Tibial nerve (tissue), 4 donors: ENCODE data around the gene OSGEP. TPM values are rescaled to one million over a fixed set of nuclear protein-coding genes. Genes with fewer than 3 reads are reported as not detected.
A peak's percentile ranks its signal among the peaks of the same experiment; 100 is the strongest.
"Not testable (repeated sequence)": the region's sequence is repeated elsewhere in the genome, so short reads cannot be mapped to it uniquely, and the experiment has no call there.

Experiments
- DNase-seq, 2 donors: peaks; one replicate each; pipeline ENCODE4 v3.0.0-alpha.2; 2019; ENCODE audit warnings: low spot score in 2 of 2
- H3K27ac ChIP-seq, 4 donors: fragments of 200-600 bp; sonication (generic) in 3 of 4; one replicate each; pipeline ENCODE4 v1.5.1; 2017 to 2019; ENCODE audit warnings: mild to moderate bottlenecking in 1 of 4
- H3K27me3 ChIP-seq, 2 donors: fragments of 200-600 bp; sonication (generic) in 1 of 2; one replicate each; pipeline versions ENCODE4 v1.5.1 to v1.6.0; 2017 to 2019
- H3K36me3 ChIP-seq, 3 donors: fragments of 200-600 bp; sonication (generic); one replicate each; pipeline ENCODE4 v1.5.1; 2018 to 2019
- H3K4me1 ChIP-seq, 4 donors: fragments of 200-600 bp; sonication (generic) in 3 of 4; one replicate each; pipeline ENCODE4 v1.5.1; 2017 to 2019
- H3K4me3 ChIP-seq, 4 donors: fragments of 200-600 bp; sonication (generic) in 3 of 4; one replicate each; pipeline ENCODE4 v1.5.1; 2017 to 2019; ENCODE audit warnings: mild to moderate bottlenecking in 1 of 4, moderate library complexity in 1 of 4
- H3K9me3 ChIP-seq, 4 donors: fragments of 200-600 bp; sonication (generic) in 3 of 4; one replicate each; pipeline ENCODE4 v1.5.1; 2017 to 2019
- CTCF ChIP-seq, 5 experiments: fragments of 200-600 bp in 3 of 5; fragments of 450-650 bp in 2 of 5; sonication (generic) in 3 of 5; IDR thresholded peaks; one replicate each; pipeline ENCODE4 v1.5.1; 2016 to 2019; ENCODE audit warnings: antibody characterized with exemption in 5 of 5, mild to moderate bottlenecking in 3 of 5, moderate library complexity in 2 of 5
- EP300 ChIP-seq, 2 donors: sonication (generic); formaldehyde crosslinking; IDR thresholded peaks; one replicate each; pipeline ENCODE4 v1.6.1; 2017; ENCODE audit warnings: antibody characterized with exemption in 2 of 2, mild to moderate bottlenecking in 1 of 2
- POLR2A ChIP-seq, 2 donors: fragments of 450-650 bp; IDR thresholded peaks; one replicate each; pipeline ENCODE4 v1.6.1; 2017; ENCODE audit warnings: antibody characterized with exemption in 2 of 2, mild to moderate bottlenecking in 2 of 2, moderate library complexity in 2 of 2
- WGBS, 2 donors: methylation state at CpG; one replicate each; pipeline ENCODE4 v1.1.5; 2018; 5-methylcytosine and 5-hydroxymethylcytosine counted together
- total RNA-seq, 4 donors: library from RNA; depleted of rRNA; stranded (reverse); fragments of >200 nt; gene quantifications; one replicate each; pipeline ENCODE4 v1.1.0, GENCODE V29; 2016

Gene OSGEP
- total RNA-seq, 4 donors from 2014 or later, result 58.4 to 115 (median 70.6) TPM

- Histone ChIP-seq H3K27me3 (no peaks in the 10 kb centered on the region), H3K27ac (peak overlapping the region; percentile 95 to 99 (median 98)), H3K4me3 (peak overlapping the region; percentile 85 to 99 (median 94)), H3K36me3 (peaks cover 4 to 35% (median 18%) of the 10 kb centered on the region in 3 donors), H3K4me1 (peaks cover 3 to 47% (median 19%) of the 10 kb centered on the region in 4 donors), H3K9me3 (no peaks in the 10 kb centered on the region)
- no peak for DNase-seq
- TF ChIP-seq CTCF (IDR thresholded peaks at IDR 0.05) (no peak), POLR2A (IDR thresholded peaks at IDR 0.05) (no peak), EP300 (IDR thresholded peaks at IDR 0.05) (no peak)
- 7 to 10% methylated on average over 18 to 28 of the region's 32 CpGs for WGBS, 2 donors
Measured at GRCh38 chr14:20460458-20461224, 6.0 kb upstream of the OSGEP start.

- H3K27ac ChIP-seq, result peak overlapping the region in 1 of 4 donors; percentile 14
- TF ChIP-seq CTCF (IDR thresholded peaks at IDR 0.05) (no peak), POLR2A (IDR thresholded peaks at IDR 0.05) (no peak), EP300 (IDR thresholded peaks at IDR 0.05) (no peak)
- peaks cover 4 to 35% (median 18%) of the 10 kb centered on the region in 3 donors for H3K36me3 ChIP-seq
- WGBS, 2 donors, result 57 to 66% methylated on average over 8 of the region's 8 CpGs
- H3K4me1 ChIP-seq, result peaks cover 3 to 57% (median 28%) of the 10 kb centered on the region in 4 donors
- no peak for DNase-seq
- no peak overlapping the region for H3K4me3 ChIP-seq
- H3K27me3 ChIP-seq, result no peaks in the 10 kb centered on the region
- H3K9me3 ChIP-seq, result no peaks in the 10 kb centered on the region
Measured at GRCh38 chr14:20458031-20458789, 3.6 kb upstream of the OSGEP start.

GRCh38 chr14:20456971-20457370 lies 2.4 kb upstream of the OSGEP start:
- WGBS, 2 donors, result 65 to 70% methylated on average over 13 of the region's 13 CpGs
- DNase-seq, result no peak
- TF ChIP-seq POLR2A (IDR thresholded peaks at IDR 0.05) (no peak), EP300 (IDR thresholded peaks at IDR 0.05) (no peak), CTCF (IDR thresholded peaks at IDR 0.05) (no peak)
- Histone ChIP-seq H3K27ac (no peak overlapping the region), H3K4me3 (no peak overlapping the region), H3K36me3 (peaks cover 4 to 40% (median 19%) of the 10 kb centered on the region in 3 donors), H3K4me1 (peaks cover 3 to 63% (median 30%) of the 10 kb centered on the region in 4 donors), H3K27me3 (no peaks in the 10 kb centered on the region), H3K9me3 (no peaks in the 10 kb centered on the region)

GRCh38 chr14:20455355-20456300 lies 1.0 kb upstream of the OSGEP start:
- H3K27ac ChIP-seq, result peak overlapping the region; percentile 87 to 95 (median 91)
- H3K36me3 ChIP-seq, result peaks cover 4 to 53% (median 22%) of the 10 kb centered on the region in 3 donors
- no peaks in the 10 kb centered on the region for H3K9me3 ChIP-seq
- H3K4me1 ChIP-seq, result peaks cover 3 to 60% (median 29%) of the 10 kb centered on the region in 4 donors
- peak in 1 of 2 donors; percentile 48 for DNase-seq
- H3K4me3 ChIP-seq, result peak overlapping the region; percentile 60 to 98 (median 94)
- no peaks in the 10 kb centered on the region for H3K27me3 ChIP-seq
- WGBS, 2 donors, result 1% methylated on average over 39 of the region's 39 CpGs
- TF ChIP-seq CTCF (IDR thresholded peaks at IDR 0.05), result no peak
- TF ChIP-seq EP300 (IDR thresholded peaks at IDR 0.05), result no peak
- TF ChIP-seq POLR2A (IDR thresholded peaks at IDR 0.05), result no peak

- not testable (repeated sequence) for H3K9me3 ChIP-seq, H3K27me3 ChIP-seq, H3K4me3 ChIP-seq, DNase-seq, H3K27ac ChIP-seq
- peaks cover 0 to 64% (median 37%) of the 10 kb centered on the region in 3 donors for H3K36me3 ChIP-seq
- peaks cover 0 to 33% (median 16%) of the 10 kb centered on the region in 4 donors for H3K4me1 ChIP-seq
- WGBS, 2 donors, result 77 to 78% methylated on average over 8 of the region's 8 CpGs
Measured at GRCh38 chr14:20452831-20453230, 1.8 kb downstream of the OSGEP start.
